NT2/D1 (cell line): ENCODE measurements around the gene FIBCD1.

Source experiments
- SUZ12 ChIP-seq: IDR thresholded peaks from 2 replicates; pipeline ENCODE4 v1.6.1; 2011; ENCODE audit not compliant: insufficient read length, insufficient read depth; ENCODE audit errors: extremely low read depth
- YY1 ChIP-seq: IDR thresholded peaks from 2 replicates; pipeline ENCODE4 v1.6.1; 2011; ENCODE audit not compliant: insufficient read length, insufficient read depth
- ZNF274 ChIP-seq: IDR thresholded peaks from 2 replicates; pipeline ENCODE4 v1.6.1; 2011; ENCODE audit warnings: mild to moderate bottlenecking, low read depth, low read length

GRCh38 chr9:130945173-130945572 is 6.1 kb upstream of the FIBCD1 start:
- TF ChIP-seq YY1 (no peak), SUZ12 (no peak), ZNF274 (no peak)
